Right lobe of liver (tissue), 6 donors: ENCODE data around the gene TMEM52. TPM values are rescaled to one million over a fixed set of nuclear protein-coding genes. Genes with fewer than 3 reads are reported as not detected.

Source experiments
- ATAC-seq, 4 donors: fragments of 200-7000 bp; cut with Tn5 transposase; one replicate each; pipeline ENCODE4 v1.9.1; 2020; ENCODE audit warnings: mild to moderate bottlenecking in 4 of 4, moderate library complexity in 4 of 4
- DNase-seq, 3 donors: peaks; one replicate each; pipeline ENCODE4 v3.0.0-alpha.2; 2020
- H3K27ac ChIP-seq, 3 donors: fragments of 200-600 bp; one replicate each; pipeline ENCODE4 v1.8.0; 2022
- H3K27me3 ChIP-seq, 2 donors: fragments of 200-600 bp; one replicate each; pipeline ENCODE4 v1.8.0; 2022
- H3K36me3 ChIP-seq, 4 donors: fragments of 200-600 bp; sonication (generic) in 1 of 4; one replicate each; pipeline versions ENCODE4 v1.5.1 to v1.8.0; 2017 to 2022; ENCODE audit warnings: control low read depth in 1 of 4
- H3K4me1 ChIP-seq, 4 donors: fragments of 200-600 bp; sonication (generic) in 1 of 4; one replicate each; pipeline versions ENCODE4 v1.5.1 to v1.8.0; 2017 to 2022; ENCODE audit warnings: control low read depth in 1 of 4
- H3K4me3 ChIP-seq, 3 donors: fragments of 200-600 bp; one replicate each; pipeline ENCODE4 v1.8.0; 2022
- H3K9me3 ChIP-seq, 4 donors: fragments of 200-600 bp; sonication (generic) in 1 of 4; one replicate each; pipeline versions ENCODE4 v1.5.1 to v1.8.0; 2017 to 2022; ENCODE audit warnings: control low read depth in 1 of 4
- POLR2A ChIP-seq: fragments of 450-650 bp; IDR thresholded peaks from one replicate; pipeline ENCODE4 v1.6.1; 2017; ENCODE audit warnings: antibody characterized with exemption, mild to moderate bottlenecking
- WGBS: methylation state at CpG from one replicate; pipeline ENCODE4 v1.1.6; 2018; ENCODE audit warnings: low coverage, low lambda C conversion rate; ENCODE audit not compliant: insufficient coverage; ENCODE audit errors: missing lambda C conversion rate; 5-methylcytosine and 5-hydroxymethylcytosine counted together
- intact Hi-C, 2 donors: fragments of 100-400 bp; cut with DNase I; formaldehyde crosslinking; loops; one replicate each; pipeline versions ENCODE4 v1.11.2 to v1.14.1; 2022
- total RNA-seq, 6 experiments: library from RNA; depleted of rRNA in 2 of 6; stranded (reverse); fragments of >200 nt in 2 of 6; fragmentation: NEBNext Ultra II Directional in 3 of 6; extraction: Animal tissue kit (Norgen Biotek cat#: 25700) in 3 of 6; gene quantifications; one replicate each; pipeline versions ENCODE4 v1.1.0 to v1.2.4, GENCODE V29; 2016 to 2023
- TF ChIP-seq, protein P1 (sequence below), 4 donors: fragments of 200-600 bp in 3 of 4; fragments of 450-650 bp in 1 of 4; IDR thresholded peaks; one replicate each; pipeline versions ENCODE4 v1.5.1 to v1.8.0; 2016 to 2022; ENCODE audit warnings: antibody characterized with exemption in 4 of 4, mild to moderate bottlenecking in 2 of 4
- donor health status: DM: no; HTN: yes; CAD: no.
- donor health status: DM: no; HTN: no; CAD: no.
- donor health status: DM: no; HTN: no; CAD: no.
- donor health status: DM: no; HTN: yes; CAD: no.
- donor health status: DM: no; HTN: yes; CAD: no.

Gene TMEM52
- total RNA-seq, 6 experiments from 2014 or later, result 2.3 to 13.2 (median 6.0) TPM

DNA sequence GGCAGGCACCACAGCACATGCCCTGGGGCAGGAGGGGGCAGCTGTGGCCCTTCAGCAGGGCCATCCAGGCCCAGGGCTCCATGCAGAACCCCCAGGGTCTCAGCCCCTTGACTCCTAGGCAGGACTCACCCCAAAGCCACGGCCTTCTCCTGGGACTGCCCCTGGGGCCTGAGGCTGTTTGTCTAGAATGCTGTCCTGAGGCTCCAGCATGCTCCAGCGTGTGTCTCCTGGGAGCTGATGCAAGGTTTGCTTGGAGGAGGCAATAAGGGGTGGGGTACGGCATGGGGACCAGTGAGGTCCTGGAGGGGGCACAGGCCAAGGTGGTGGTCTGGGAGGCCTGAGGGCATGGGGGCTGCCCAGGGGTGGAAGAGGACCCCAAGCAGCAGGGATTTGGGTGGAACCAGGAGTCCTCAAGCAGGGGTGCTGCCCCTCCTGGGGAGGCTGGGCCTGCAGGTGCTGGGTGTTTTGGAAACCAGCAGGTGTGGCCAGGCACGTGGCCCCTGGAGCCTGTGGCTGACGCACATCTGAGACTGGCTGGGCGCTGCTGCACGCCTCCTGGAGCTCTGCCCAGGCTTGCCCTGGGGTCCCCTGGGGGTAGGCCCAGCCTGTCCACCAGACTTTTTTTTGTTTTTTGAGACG lies 11.9 kb downstream of the TMEM52 start:
- TF ChIP-seq, protein P1, sequence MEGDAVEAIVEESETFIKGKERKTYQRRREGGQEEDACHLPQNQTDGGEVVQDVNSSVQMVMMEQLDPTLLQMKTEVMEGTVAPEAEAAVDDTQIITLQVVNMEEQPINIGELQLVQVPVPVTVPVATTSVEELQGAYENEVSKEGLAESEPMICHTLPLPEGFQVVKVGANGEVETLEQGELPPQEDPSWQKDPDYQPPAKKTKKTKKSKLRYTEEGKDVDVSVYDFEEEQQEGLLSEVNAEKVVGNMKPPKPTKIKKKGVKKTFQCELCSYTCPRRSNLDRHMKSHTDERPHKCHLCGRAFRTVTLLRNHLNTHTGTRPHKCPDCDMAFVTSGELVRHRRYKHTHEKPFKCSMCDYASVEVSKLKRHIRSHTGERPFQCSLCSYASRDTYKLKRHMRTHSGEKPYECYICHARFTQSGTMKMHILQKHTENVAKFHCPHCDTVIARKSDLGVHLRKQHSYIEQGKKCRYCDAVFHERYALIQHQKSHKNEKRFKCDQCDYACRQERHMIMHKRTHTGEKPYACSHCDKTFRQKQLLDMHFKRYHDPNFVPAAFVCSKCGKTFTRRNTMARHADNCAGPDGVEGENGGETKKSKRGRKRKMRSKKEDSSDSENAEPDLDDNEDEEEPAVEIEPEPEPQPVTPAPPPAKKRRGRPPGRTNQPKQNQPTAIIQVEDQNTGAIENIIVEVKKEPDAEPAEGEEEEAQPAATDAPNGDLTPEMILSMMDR (IDR thresholded peaks at IDR 0.05), result no peak
- TF ChIP-seq POLR2A, result no peak

DNA sequence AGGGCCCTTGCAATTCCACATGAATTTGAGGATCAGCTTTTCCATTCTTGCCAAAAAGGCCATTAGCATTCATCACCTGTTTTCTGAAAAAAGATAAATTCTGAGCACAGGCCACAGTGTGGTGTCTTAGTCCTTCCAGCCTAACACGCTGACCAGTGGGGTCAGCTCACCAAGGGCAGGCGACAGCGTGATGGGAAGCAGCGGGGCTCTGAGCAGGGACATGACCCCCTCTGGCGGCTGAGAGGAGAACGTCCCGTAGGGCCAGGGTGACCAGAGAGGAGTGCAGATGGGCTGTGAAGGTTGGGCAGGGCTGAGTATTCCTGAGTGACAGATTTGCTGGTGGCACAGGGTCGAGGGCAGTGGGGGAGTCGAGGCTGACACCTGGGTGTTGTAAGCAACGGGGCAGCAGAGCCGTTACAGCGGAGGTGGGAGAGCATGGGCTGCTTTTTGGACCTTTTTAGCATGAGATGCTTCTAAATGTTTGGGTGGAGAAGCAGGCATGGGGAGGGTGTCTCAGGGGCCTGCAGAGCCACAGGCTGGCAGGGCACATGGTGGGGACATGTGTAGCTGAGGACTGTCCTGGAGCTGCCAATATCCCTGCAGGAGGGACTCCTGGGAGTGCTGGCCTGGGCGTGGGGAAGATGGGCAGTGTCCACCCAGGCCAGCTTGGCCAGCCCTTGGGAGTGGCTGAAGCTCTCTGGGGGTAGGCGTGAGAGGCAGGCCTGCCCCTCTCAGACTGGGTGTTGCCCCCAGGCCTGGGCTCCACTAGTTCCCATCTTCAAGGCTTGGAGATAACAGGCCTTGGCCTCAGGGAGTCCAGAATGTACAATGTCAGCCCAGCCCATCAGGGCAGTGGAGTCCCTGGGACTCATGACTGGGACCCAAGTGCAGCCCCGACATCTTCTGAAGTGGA lies 12.6 kb downstream of the TMEM52 start:
- Histone ChIP-seq H3K27ac (no peak overlapping the region), H3K9me3 (no peaks in the 10 kb centered on the region), H3K27me3 (no peaks in the 10 kb centered on the region), H3K4me3 (no peak overlapping the region), H3K36me3 (no peaks in the 10 kb centered on the region), H3K4me1 (peaks cover 3 to 18% (median 4%) of the 10 kb centered on the region in 4 donors)
- 6% methylated on average over 12 of the region's 15 CpGs for WGBS
- peak; percentile 88 to 92 (median 91) for DNase-seq
- ATAC-seq, result peak; percentile 71 to 79 (median 72)
- TF ChIP-seq, protein P1 (IDR thresholded peaks at IDR 0.05), result peak; percentile 89 to 93 (median 93)
- no peak for TF ChIP-seq POLR2A
- intact Hi-C loops, result loop anchor here (5.0 to 10.0 kb wide), 3 partner anchors 112 to 152 kb away; no protein-coding TSS in a partner anchor

More for the DNA sequence above, 11.9 kb downstream of the TMEM52 start:
- intact Hi-C loops, result loop anchor here (5.0 to 10.0 kb wide), 3 partner anchors 112 to 152 kb away; no protein-coding TSS in a partner anchor
- Histone ChIP-seq H3K9me3 (no peaks in the 10 kb centered on the region), H3K4me1 (peaks cover 3 to 18% (median 4%) of the 10 kb centered on the region in 4 donors), H3K27ac (no peak overlapping the region), H3K36me3 (no peaks in the 10 kb centered on the region), H3K27me3 (no peaks in the 10 kb centered on the region), H3K4me3 (no peak overlapping the region)
- peak; percentile 38 to 69 (median 58) for DNase-seq
- WGBS, result 75% methylated on average over 3 of the region's 8 CpGs
- no peak for ATAC-seq

DNA sequence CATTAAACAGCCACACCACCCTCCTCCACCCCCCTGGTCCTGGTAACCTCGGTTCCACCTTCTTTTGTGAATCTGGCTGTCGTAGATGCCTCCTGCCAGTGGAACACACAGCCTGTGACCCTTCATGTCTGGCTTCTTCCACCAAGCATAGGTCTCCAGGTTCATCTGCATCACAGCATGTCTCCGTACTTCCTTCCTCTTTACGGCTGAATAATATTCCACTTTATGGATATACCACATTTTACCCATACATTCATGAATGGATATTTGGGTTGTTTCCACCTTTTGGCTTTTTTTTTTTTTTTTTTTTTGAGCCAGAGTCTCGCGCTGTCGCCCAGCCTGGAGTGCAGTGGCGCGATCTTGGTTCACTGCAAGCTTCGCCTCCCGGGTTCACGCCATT lies 15.9 kb downstream of the TMEM52 start:
- H3K4me1 ChIP-seq, result peaks cover 0 to 7% (median 3%) of the 10 kb centered on the region in 4 donors
- H3K36me3 ChIP-seq, result no peaks in the 10 kb centered on the region
- no peak overlapping the region for H3K4me3 ChIP-seq
- H3K27ac ChIP-seq, result no peak overlapping the region
- DNase-seq (no peak), ATAC-seq (no peak)
- TF ChIP-seq, protein P1 (IDR thresholded peaks at IDR 0.05), result no peak
- no peak for TF ChIP-seq POLR2A
- intact Hi-C loops, result loop anchor here (10.0 kb wide), 2 partner anchors 108 to 148 kb away; no protein-coding TSS in a partner anchor
- no peaks in the 10 kb centered on the region for H3K27me3 ChIP-seq
- WGBS, result 81% methylated on average over 3 of the region's 12 CpGs
- H3K9me3 ChIP-seq, result no peaks in the 10 kb centered on the region

DNA sequence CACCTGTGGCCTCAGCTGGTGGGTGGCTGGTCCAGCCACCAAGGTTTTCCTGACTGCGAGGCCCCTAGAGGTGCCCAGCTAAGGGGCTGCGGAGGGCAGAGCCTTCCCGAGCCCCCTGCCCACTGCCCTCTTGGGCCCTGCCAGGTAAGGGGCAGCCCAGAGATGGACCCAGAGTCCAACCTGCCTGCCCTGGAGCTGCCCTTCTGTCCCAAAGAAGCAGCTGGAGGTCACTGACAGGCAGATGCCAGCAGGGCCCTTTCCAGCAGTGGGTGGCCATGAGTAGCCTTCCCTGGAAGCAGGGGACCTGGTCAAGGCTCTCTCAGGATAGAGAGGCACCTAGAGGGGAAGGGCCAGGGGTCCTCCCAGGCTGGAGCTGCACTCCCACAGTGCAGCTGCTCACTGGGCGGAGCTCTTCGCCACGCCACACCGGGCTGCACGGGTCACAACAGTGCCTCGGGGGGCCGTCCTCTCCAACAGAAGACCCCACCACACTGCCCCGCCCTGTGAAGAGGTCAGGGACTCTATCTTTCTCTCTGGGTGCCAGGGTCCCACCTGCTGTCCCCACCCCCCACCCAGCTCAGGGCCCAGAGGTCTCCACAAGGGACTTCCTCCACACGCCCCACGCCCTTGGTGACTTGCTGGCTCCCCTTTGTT lies 17.3 kb downstream of the TMEM52 start:
- WGBS, result no CpG with 5 or more reads among the region's 13 CpGs
- Histone ChIP-seq H3K27me3 (no peaks in the 10 kb centered on the region), H3K4me3 (no peak overlapping the region), H3K9me3 (no peaks in the 10 kb centered on the region), H3K27ac (no peak overlapping the region), H3K36me3 (no peaks in the 10 kb centered on the region), H3K4me1 (peaks cover 0 to 3% (median 0%) of the 10 kb centered on the region in 4 donors)
- TF ChIP-seq, protein P1 (IDR thresholded peaks at IDR 0.05), result no peak
- TF ChIP-seq POLR2A, result no peak
- intact Hi-C loops, result loop anchor here (10.0 kb wide), 2 partner anchors 107 to 147 kb away; no protein-coding TSS in a partner anchor
- DNase-seq, result no peak
- ATAC-seq, result no peak
